GM23338 (cell line): ENCODE results near the gene OR2F1. TPM values are rescaled to one million over a fixed set of nuclear protein-coding genes. Genes with fewer than 3 reads are reported as not detected.

ENCODE experiments used
- ATAC-seq: fragments of 200-7000 bp; cut with Tn5 transposase; 3 replicates; pipeline ENCODE4 v1.9.1; 2020
- DNase-seq: peaks from one replicate; pipeline ENCODE4 v3.0.0-alpha.2; 2015; ENCODE audit warnings: low spot score
- H2AFZ ChIP-seq: fragments of 200-600 bp; sonication (generic); 2 replicates; pipeline ENCODE4 v1.8.0; 2016; ENCODE audit warnings: antibody characterized with exemption, mild to moderate bottlenecking, moderate library complexity
- H3F3A ChIP-seq: fragments of 200-600 bp; sonication (generic); replicated peaks from 2 replicates; pipeline ENCODE4 v1.8.0; 2017; ENCODE audit warnings: antibody characterized with exemption, mixed run types, low read depth
- H3K27ac ChIP-seq: fragments of 200-600 bp; sonication (generic); 2 replicates; pipeline ENCODE4 v1.6.1; 2016; ENCODE audit warnings: low read depth
- H3K27me3 ChIP-seq: fragments of 200-600 bp; sonication (generic); 2 replicates; pipeline ENCODE4 v1.8.0; 2016; ENCODE audit warnings: mild to moderate bottlenecking, mixed run types, moderate library complexity; ENCODE audit not compliant: insufficient read depth
- H3K36me3 ChIP-seq: fragments of 200-600 bp; sonication (generic); 2 replicates; pipeline ENCODE4 v1.8.0; 2016; ENCODE audit warnings: mild to moderate bottlenecking; ENCODE audit not compliant: insufficient read depth
- H3K4me1 ChIP-seq: fragments of 200-600 bp; sonication (generic); 2 replicates; pipeline ENCODE4 v1.8.0; 2016; ENCODE audit warnings: mild to moderate bottlenecking, moderate library complexity; ENCODE audit not compliant: insufficient read depth
- H3K4me2 ChIP-seq: fragments of 200-600 bp; sonication (generic); 2 replicates; pipeline ENCODE4 v1.7.1; 2017; ENCODE audit warnings: mixed run types
- H3K4me3 ChIP-seq: fragments of 200-600 bp; sonication (generic); 2 replicates; pipeline ENCODE4 v1.6.1; 2016; ENCODE audit warnings: mixed run types
- H3K79me2 ChIP-seq: fragments of 200-600 bp; sonication (generic); replicated peaks from 2 replicates; pipeline ENCODE4 v1.8.0; 2017; ENCODE audit warnings: mild to moderate bottlenecking; ENCODE audit not compliant: insufficient read depth
- H3K9me2 ChIP-seq: fragments of 200-600 bp; sonication (generic); 2 replicates; pipeline ENCODE4 v1.8.0; 2017; ENCODE audit not compliant: insufficient read depth
- H4K20me1 ChIP-seq: fragments of 200-600 bp; sonication (generic); replicated peaks from 2 replicates; pipeline ENCODE4 v1.8.0; 2017; ENCODE audit warnings: mild to moderate bottlenecking; ENCODE audit not compliant: insufficient read depth
- H3K27ac Mint-ChIP-seq: 2 replicates; pipeline ENCODE4 v1.8.0; 2020; ENCODE audit warnings: inconsistent platforms, mild to moderate bottlenecking, moderate library complexity, mixed read lengths
- H3K27me3 Mint-ChIP-seq: 3 replicates; pipeline ENCODE4 v1.8.0; 2022; ENCODE audit warnings: low read depth, mild to moderate bottlenecking, moderate library complexity, mixed read lengths, inconsistent platforms; ENCODE audit not compliant: insufficient read depth, poor library complexity
- H3K36me3 Mint-ChIP-seq: 3 replicates; pipeline ENCODE4 v1.8.0; 2021; ENCODE audit warnings: low read depth, mild to moderate bottlenecking, inconsistent platforms, moderate library complexity, mixed read lengths
- H3K4me1 Mint-ChIP-seq: 3 replicates; pipeline ENCODE4 v1.8.0; 2020; ENCODE audit warnings: mild to moderate bottlenecking, inconsistent platforms, mixed read lengths
- H3K4me3 Mint-ChIP-seq: 3 replicates; pipeline ENCODE4 v1.8.0; 2021; ENCODE audit warnings: moderate library complexity, mild to moderate bottlenecking, inconsistent platforms, mixed read lengths
- H3K9me3 Mint-ChIP-seq: 3 replicates; pipeline ENCODE4 v1.8.0; 2020; ENCODE audit warnings: moderate library complexity, mild to moderate bottlenecking, inconsistent platforms, mixed read lengths
- CREB1 ChIP-seq: fragments of 250-450 bp; sonication (Bioruptor Pico); IDR thresholded peaks from 2 replicates; pipeline ENCODE4 v1.5.0; 2020; ENCODE audit warnings: low read depth, mild to moderate bottlenecking, moderate library complexity
- EZH2 ChIP-seq: fragments of 200-600 bp; sonication (generic); IDR thresholded peaks from one replicate; pipeline ENCODE4 v1.8.0; 2017; ENCODE audit warnings: antibody characterized with exemption, mild to moderate bottlenecking, low read depth; ENCODE audit not compliant: unreplicated experiment
- EZH2phosphoT487 ChIP-seq: fragments of 200-600 bp; sonication (generic); IDR thresholded peaks from one replicate; pipeline ENCODE4 v1.8.1; 2018; ENCODE audit warnings: antibody characterized with exemption; ENCODE audit not compliant: unreplicated experiment
- JUNB ChIP-seq: IDR thresholded peaks from one replicate; pipeline ENCODE4 v1.6.1; 2016; ENCODE audit warnings: antibody characterized with exemption; ENCODE audit not compliant: unreplicated experiment
- NANOG ChIP-seq: IDR thresholded peaks from 2 replicates; pipeline ENCODE4 v1.6.1; 2016; ENCODE audit warnings: antibody characterized with exemption, borderline replicate concordance
- POLR2AphosphoS5 ChIP-seq: IDR thresholded peaks from 2 replicates; pipeline ENCODE4 v1.6.1; 2016; ENCODE audit warnings: antibody characterized with exemption, low read depth
- REST ChIP-seq: IDR thresholded peaks from one replicate; pipeline ENCODE4 v1.6.1; 2018; ENCODE audit warnings: antibody characterized with exemption; ENCODE audit not compliant: unreplicated experiment
- STAT1 ChIP-seq: IDR thresholded peaks from one replicate; pipeline ENCODE4 v1.6.1; 2016; ENCODE audit warnings: antibody characterized with exemption; ENCODE audit not compliant: unreplicated experiment
- ZNF114 ChIP-seq: fragments of 250-450 bp; sonication (Bioruptor Pico); IDR thresholded peaks from 2 replicates; pipeline ENCODE4 v1.5.0; 2020; ENCODE audit warnings: mild to moderate bottlenecking, moderate library complexity
- ZNF331 ChIP-seq: fragments of 250-450 bp; sonication (Bioruptor Pico); IDR thresholded peaks from 2 replicates; pipeline ENCODE4 v1.5.0; 2020; ENCODE audit warnings: low read depth, mild to moderate bottlenecking, moderate library complexity
- polyA plus RNA-seq: library from polyadenylated mRNA; unstranded; fragments of >200 nt; fragmentation: Nextera tagmentation; extraction: Ambion mirVana; gene quantifications from 2 replicates; pipeline ENCODE4 v1.2.1, GENCODE V29; 2016
- total RNA-seq: library from RNA; depleted of rRNA; stranded (reverse); fragments of >200 nt; shearing (Covaris generic); gene quantifications from 2 replicates; pipeline ENCODE4 v1.2.3, GENCODE V29; 2014
- TF ChIP-seq, protein P1 (sequence below): IDR thresholded peaks from 2 replicates; pipeline ENCODE4 v1.6.1; 2016; ENCODE audit warnings: antibody characterized with exemption
- TF ChIP-seq, protein P2 (sequence below), 2 experiments: fragments of 200-600 bp in 1 of 2; sonication (generic) in 1 of 2; conservative IDR thresholded peaks; 2 replicates each; pipeline versions ENCODE4 v1.5.1 to v1.6.1; 2016 to 2017; ENCODE audit warnings: antibody characterized with exemption in 2 of 2, low read depth in 2 of 2, mild to moderate bottlenecking in 2 of 2, moderate library complexity in 1 of 2
- TF ChIP-seq, protein P3 (sequence below): fragments of 250-450 bp; sonication (Bioruptor Pico); IDR thresholded peaks from 2 replicates; pipeline ENCODE4 v1.5.0; 2020; ENCODE audit warnings: mild to moderate bottlenecking, moderate library complexity

The OR2F1 gene
- total and polyA plus RNA-seq, 2 experiments from 2014 or later = not detected

DNA sequence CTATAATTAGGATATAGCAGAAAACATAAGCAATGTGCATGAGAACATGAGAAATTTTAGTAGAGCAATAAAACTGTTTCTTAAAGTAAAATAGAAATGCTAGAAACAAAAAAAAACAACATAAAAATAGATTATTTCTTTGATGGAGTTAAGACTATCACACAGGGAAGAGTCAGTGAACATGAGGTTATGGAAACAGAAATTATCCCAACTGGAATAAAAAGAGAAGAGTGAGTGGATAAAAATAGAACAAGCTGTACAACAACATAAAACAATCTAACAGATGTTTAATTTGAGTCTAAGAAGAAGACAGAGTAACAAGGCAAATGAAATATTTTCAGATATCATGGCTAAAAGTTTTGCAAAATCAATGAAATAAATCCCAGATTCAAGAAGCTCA, 38.0 kb downstream of the OR2F1 start:
- Mint-ChIP-seq H3K9me3 (peaks cover 19% of the 10 kb centered on the region), H3K4me3 (no peak overlapping the region), H3K4me1 (no peaks in the 10 kb centered on the region), H3K36me3 (peaks cover 10% of the 10 kb centered on the region), H3K27me3 (no peaks in the 10 kb centered on the region), H3K27ac (no peak overlapping the region)
- no peak for DNase-seq
- Histone ChIP-seq H3F3A (no peaks in the 10 kb centered on the region), H3K4me1 (no peaks in the 10 kb centered on the region), H3K4me3 (no peak overlapping the region), H3K27me3 (no peaks in the 10 kb centered on the region), H3K27ac (no peak overlapping the region), H2AFZ (no peak overlapping the region), H4K20me1 (no peaks in the 10 kb centered on the region), H3K79me2 (no peaks in the 10 kb centered on the region), H3K9me2 (no peaks in the 10 kb centered on the region), H3K4me2 (no peak overlapping the region), H3K36me3 (no peaks in the 10 kb centered on the region; the same call in 1 of the 2 replicates)
- no peak for ATAC-seq
- TF ChIP-seq NANOG (no peak), CREB1 (no peak), ZNF114 (CRISPR knock-in tag) (no peak), ZNF331 (CRISPR knock-in tag) (no peak), REST (no peak), EZH2 (no peak), EZH2phosphoT487 (no peak), STAT1 (no peak), POLR2AphosphoS5 (no peak), JUNB (no peak)
- TF ChIP-seq, protein P1, sequence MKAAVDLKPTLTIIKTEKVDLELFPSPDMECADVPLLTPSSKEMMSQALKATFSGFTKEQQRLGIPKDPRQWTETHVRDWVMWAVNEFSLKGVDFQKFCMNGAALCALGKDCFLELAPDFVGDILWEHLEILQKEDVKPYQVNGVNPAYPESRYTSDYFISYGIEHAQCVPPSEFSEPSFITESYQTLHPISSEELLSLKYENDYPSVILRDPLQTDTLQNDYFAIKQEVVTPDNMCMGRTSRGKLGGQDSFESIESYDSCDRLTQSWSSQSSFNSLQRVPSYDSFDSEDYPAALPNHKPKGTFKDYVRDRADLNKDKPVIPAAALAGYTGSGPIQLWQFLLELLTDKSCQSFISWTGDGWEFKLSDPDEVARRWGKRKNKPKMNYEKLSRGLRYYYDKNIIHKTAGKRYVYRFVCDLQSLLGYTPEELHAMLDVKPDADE = no peak
- TF ChIP-seq, protein P2, sequence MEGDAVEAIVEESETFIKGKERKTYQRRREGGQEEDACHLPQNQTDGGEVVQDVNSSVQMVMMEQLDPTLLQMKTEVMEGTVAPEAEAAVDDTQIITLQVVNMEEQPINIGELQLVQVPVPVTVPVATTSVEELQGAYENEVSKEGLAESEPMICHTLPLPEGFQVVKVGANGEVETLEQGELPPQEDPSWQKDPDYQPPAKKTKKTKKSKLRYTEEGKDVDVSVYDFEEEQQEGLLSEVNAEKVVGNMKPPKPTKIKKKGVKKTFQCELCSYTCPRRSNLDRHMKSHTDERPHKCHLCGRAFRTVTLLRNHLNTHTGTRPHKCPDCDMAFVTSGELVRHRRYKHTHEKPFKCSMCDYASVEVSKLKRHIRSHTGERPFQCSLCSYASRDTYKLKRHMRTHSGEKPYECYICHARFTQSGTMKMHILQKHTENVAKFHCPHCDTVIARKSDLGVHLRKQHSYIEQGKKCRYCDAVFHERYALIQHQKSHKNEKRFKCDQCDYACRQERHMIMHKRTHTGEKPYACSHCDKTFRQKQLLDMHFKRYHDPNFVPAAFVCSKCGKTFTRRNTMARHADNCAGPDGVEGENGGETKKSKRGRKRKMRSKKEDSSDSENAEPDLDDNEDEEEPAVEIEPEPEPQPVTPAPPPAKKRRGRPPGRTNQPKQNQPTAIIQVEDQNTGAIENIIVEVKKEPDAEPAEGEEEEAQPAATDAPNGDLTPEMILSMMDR (conservative IDR thresholded peaks at IDR 0.05; ENCODE audit: low read depth in 2 of 2) = no peak
- TF ChIP-seq, protein P3, sequence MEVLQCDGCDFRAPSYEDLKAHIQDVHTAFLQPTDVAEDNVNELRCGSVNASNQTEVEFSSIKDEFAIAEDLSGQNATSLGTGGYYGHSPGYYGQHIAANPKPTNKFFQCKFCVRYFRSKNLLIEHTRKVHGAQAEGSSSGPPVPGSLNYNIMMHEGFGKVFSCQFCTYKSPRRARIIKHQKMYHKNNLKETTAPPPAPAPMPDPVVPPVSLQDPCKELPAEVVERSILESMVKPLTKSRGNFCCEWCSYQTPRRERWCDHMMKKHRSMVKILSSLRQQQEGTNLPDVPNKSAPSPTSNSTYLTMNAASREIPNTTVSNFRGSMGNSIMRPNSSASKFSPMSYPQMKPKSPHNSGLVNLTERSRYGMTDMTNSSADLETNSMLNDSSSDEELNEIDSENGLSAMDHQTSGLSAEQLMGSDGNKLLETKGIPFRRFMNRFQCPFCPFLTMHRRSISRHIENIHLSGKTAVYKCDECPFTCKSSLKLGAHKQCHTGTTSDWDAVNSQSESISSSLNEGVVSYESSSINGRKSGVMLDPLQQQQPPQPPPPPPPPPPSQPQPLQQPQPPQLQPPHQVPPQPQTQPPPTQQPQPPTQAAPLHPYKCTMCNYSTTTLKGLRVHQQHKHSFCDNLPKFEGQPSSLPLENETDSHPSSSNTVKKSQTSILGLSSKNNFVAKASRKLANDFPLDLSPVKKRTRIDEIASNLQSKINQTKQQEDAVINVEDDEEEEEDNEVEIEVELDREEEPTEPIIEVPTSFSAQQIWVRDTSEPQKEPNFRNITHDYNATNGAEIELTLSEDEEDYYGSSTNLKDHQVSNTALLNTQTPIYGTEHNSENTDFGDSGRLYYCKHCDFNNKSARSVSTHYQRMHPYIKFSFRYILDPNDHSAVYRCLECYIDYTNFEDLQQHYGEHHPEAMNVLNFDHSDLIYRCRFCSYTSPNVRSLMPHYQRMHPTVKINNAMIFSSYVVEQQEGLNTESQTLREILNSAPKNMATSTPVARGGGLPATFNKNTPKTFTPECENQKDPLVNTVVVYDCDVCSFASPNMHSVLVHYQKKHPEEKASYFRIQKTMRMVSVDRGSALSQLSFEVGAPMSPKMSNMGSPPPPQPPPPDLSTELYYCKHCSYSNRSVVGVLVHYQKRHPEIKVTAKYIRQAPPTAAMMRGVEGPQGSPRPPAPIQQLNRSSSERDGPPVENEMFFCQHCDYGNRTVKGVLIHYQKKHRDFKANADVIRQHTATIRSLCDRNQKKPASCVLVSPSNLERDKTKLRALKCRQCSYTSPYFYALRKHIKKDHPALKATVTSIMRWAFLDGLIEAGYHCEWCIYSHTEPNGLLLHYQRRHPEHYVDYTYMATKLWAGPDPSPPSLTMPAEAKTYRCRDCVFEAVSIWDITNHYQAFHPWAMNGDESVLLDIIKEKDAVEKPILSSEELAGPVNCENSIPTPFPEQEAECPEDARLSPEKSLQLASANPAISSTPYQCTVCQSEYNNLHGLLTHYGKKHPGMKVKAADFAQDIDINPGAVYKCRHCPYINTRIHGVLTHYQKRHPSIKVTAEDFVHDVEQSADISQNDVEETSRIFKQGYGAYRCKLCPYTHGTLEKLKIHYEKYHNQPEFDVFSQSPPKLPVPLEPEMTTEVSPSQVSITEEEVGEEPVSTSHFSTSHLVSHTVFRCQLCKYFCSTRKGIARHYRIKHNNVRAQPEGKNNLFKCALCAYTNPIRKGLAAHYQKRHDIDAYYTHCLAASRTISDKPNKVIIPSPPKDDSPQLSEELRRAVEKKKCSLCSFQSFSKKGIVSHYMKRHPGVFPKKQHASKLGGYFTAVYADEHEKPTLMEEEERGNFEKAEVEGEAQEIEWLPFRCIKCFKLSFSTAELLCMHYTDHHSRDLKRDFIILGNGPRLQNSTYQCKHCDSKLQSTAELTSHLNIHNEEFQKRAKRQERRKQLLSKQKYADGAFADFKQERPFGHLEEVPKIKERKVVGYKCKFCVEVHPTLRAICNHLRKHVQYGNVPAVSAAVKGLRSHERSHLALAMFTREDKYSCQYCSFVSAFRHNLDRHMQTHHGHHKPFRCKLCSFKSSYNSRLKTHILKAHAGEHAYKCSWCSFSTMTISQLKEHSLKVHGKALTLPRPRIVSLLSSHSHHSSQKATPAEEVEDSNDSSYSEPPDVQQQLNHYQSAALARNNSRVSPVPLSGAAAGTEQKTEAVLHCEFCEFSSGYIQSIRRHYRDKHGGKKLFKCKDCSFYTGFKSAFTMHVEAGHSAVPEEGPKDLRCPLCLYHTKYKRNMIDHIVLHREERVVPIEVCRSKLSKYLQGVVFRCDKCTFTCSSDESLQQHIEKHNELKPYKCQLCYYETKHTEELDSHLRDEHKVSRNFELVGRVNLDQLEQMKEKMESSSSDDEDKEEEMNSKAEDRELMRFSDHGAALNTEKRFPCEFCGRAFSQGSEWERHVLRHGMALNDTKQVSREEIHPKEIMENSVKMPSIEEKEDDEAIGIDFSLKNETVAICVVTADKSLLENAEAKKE (CRISPR knock-in tag) = no peak
